GM21447 (cell line): ENCODE data around the gene ARHGAP25.
A peak's percentile ranks its signal among the peaks of the same experiment; 100 is the strongest.

Experiments
- ATAC-seq: cut with Tn5 transposase; IDR thresholded peaks from one replicate; pipeline ENCODE4 v1.9.1; 2021; ENCODE audit not compliant: unreplicated experiment

The ARHGAP25 gene

GRCh38 chr2:68716604-68717304 is 17.9 kb upstream of the ARHGAP25 start:
- ATAC-seq = no peak

GRCh38 chr2:68717305-68717661 is 17.3 kb upstream of the ARHGAP25 start:
- ATAC-seq = no peak

- ATAC-seq = no peak
Observed at GRCh38 chr2:68719912-68720311, 14.7 kb upstream of the ARHGAP25 start.

- ATAC-seq = no peak
Observed at GRCh38 chr2:68720665-68721064, 13.9 kb upstream of the ARHGAP25 start.

- peak; percentile 74 for ATAC-seq
Observed at GRCh38 chr2:68721482-68722101, 13.0 kb upstream of the ARHGAP25 start.

- ATAC-seq = no peak
Observed at GRCh38 chr2:68722712-68723111, 11.9 kb upstream of the ARHGAP25 start.

- ATAC-seq = no peak
Observed at GRCh38 chr2:68723181-68723580, 11.4 kb upstream of the ARHGAP25 start.

GRCh38 chr2:68726100-68726499 is 8.5 kb upstream of the ARHGAP25 start:
- ATAC-seq = no peak

GRCh38 chr2:68726608-68727367 is 7.8 kb upstream of the ARHGAP25 start:
- peak; percentile 98 for ATAC-seq

GRCh38 chr2:68727683-68728375 is 6.8 kb upstream of the ARHGAP25 start:
- no peak for ATAC-seq

GRCh38 chr2:68730828-68731227 is 3.8 kb upstream of the ARHGAP25 start:
- ATAC-seq = no peak

- no peak for ATAC-seq
Observed at GRCh38 chr2:68732036-68732932, 2.3 kb upstream of the ARHGAP25 start.

- ATAC-seq = no peak
Observed at GRCh38 chr2:68733365-68733764, 1.2 kb upstream of the ARHGAP25 start.

- no peak for ATAC-seq
Observed at GRCh38 chr2:68734176-68734575, 435 bp upstream of the ARHGAP25 start.

- no peak for ATAC-seq
Observed at GRCh38 chr2:68736086-68736485, 1.5 kb downstream of the ARHGAP25 start.

GRCh38 chr2:68737711-68738110 is 3.1 kb downstream of the ARHGAP25 start:
- ATAC-seq = peak; percentile 32

GRCh38 chr2:68738906-68739594 is 4.4 kb downstream of the ARHGAP25 start:
- ATAC-seq = no peak

GRCh38 chr2:68739595-68740399 is 5.2 kb downstream of the ARHGAP25 start:
- no peak for ATAC-seq

GRCh38 chr2:68740400-68740914 is 5.8 kb downstream of the ARHGAP25 start:
- no peak for ATAC-seq
